CD4-positive, alpha-beta memory T cell (primary cell): ENCODE data around the gene SEMA4D. TPM values are rescaled to one million over a fixed set of nuclear protein-coding genes. Genes with fewer than 3 reads are reported as not detected.
A peak's percentile ranks its signal among the peaks of the same experiment; 100 is the strongest.

Source experiments
- CTCF ChIA-PET: fragments of 350-600 bp; sonication (Branson Sonifier 250); formaldehyde crosslinking; loops from one replicate; lab custom pipeline; 2021; ENCODE audit warnings: inconsistent platforms; ENCODE audit not compliant: partially characterized antibody; lab: Charles Lee
- POLR2A ChIA-PET: fragments of 350-600 bp; sonication (Branson Sonifier 250); formaldehyde crosslinking; loops from one replicate; lab custom pipeline; 2021; ENCODE audit not compliant: partially characterized antibody; lab: Charles Lee
- DNase-seq, 5 donors: peaks; one replicate each; pipeline versions ENCODE4 v3.0.0 to v3.0.0-alpha.2; 2020 to 2022; ENCODE audit warnings: mixed read lengths in 1 of 5
- H3K27ac ChIP-seq: one replicate; pipeline ENCODE4 v1.7.0; 2013; ENCODE audit warnings: low read depth, low read length
- H3K27me3 ChIP-seq: 2 replicates; pipeline ENCODE4 v1.7.0; 2013; ENCODE audit warnings: mild to moderate bottlenecking, low read length, moderate library complexity; ENCODE audit not compliant: insufficient read depth
- H3K36me3 ChIP-seq: 2 replicates; pipeline ENCODE4 v1.7.0; 2013; ENCODE audit warnings: mild to moderate bottlenecking, low read length, moderate library complexity; ENCODE audit not compliant: insufficient read depth
- H3K4me1 ChIP-seq: 2 replicates; pipeline ENCODE4 v1.7.0; 2013; ENCODE audit warnings: mild to moderate bottlenecking, low read length, moderate library complexity; ENCODE audit not compliant: insufficient read depth
- H3K4me3 ChIP-seq, 2 donors: one replicate each; pipeline ENCODE4 v1.7.0; 2013; ENCODE audit warnings: low read length in 2 of 2, mild to moderate bottlenecking in 1 of 2
- H3K9me3 ChIP-seq, 2 donors: one replicate each; pipeline ENCODE4 v1.7.0; 2013; ENCODE audit warnings: low read length in 2 of 2, control low read depth in 1 of 2; ENCODE audit not compliant: control insufficient read depth in 1 of 2
- H3K27ac Mint-ChIP-seq, 7 donors: one replicate each; pipeline ENCODE4 v1.8.0; 2020 to 2021; ENCODE audit warnings: mixed read lengths in 7 of 7, mild to moderate bottlenecking in 6 of 7, inconsistent platforms in 3 of 7, moderate library complexity in 3 of 7
- H3K27me3 Mint-ChIP-seq, 2 donors: one replicate each; pipeline ENCODE4 v1.8.0; 2020 to 2021; ENCODE audit warnings: mixed read lengths in 2 of 2
- H3K36me3 Mint-ChIP-seq, 2 donors: one replicate each; pipeline ENCODE4 v1.8.0; 2020 to 2021; ENCODE audit warnings: mixed read lengths in 2 of 2, inconsistent platforms in 1 of 2, mild to moderate bottlenecking in 1 of 2
- H3K4me1 Mint-ChIP-seq, 4 donors: one replicate each; pipeline ENCODE4 v1.8.0; 2020 to 2021; ENCODE audit warnings: mixed read lengths in 4 of 4, mild to moderate bottlenecking in 1 of 4
- H3K4me3 Mint-ChIP-seq, 8 donors: one replicate each; pipeline ENCODE4 v1.8.0; 2020 to 2021; ENCODE audit warnings: mixed read lengths in 8 of 8, mild to moderate bottlenecking in 7 of 8, moderate library complexity in 6 of 8, inconsistent platforms in 3 of 8
- H3K9me3 Mint-ChIP-seq, 8 donors: one replicate each; pipeline ENCODE4 v1.8.0; 2020 to 2021; ENCODE audit warnings: mixed read lengths in 8 of 8, mild to moderate bottlenecking in 5 of 8, inconsistent platforms in 3 of 8, moderate library complexity in 1 of 8
- intact Hi-C: fragments of 100-400 bp; cut with micrococcal nuclease; formaldehyde crosslinking; loops from one replicate; pipeline ENCODE4 v1.15.1; 2023
- polyA plus RNA-seq, 2 donors: library from polyadenylated mRNA; unstranded; fragments of 300-500 nt; fragmentation: Illumina TruSeq; gene quantifications; one replicate each; pipeline ENCODE4 v1.2.3, GENCODE V29; 2021
- total RNA-seq, 2 experiments: library from RNA; stranded (reverse); gene quantifications; one replicate each; pipeline ENCODE4 v1.2.3, GENCODE V29; 2021

Gene SEMA4D
- total and polyA plus RNA-seq, 4 experiments from 2014 or later = 49.5 to 410 (median 280) TPM

DNA sequence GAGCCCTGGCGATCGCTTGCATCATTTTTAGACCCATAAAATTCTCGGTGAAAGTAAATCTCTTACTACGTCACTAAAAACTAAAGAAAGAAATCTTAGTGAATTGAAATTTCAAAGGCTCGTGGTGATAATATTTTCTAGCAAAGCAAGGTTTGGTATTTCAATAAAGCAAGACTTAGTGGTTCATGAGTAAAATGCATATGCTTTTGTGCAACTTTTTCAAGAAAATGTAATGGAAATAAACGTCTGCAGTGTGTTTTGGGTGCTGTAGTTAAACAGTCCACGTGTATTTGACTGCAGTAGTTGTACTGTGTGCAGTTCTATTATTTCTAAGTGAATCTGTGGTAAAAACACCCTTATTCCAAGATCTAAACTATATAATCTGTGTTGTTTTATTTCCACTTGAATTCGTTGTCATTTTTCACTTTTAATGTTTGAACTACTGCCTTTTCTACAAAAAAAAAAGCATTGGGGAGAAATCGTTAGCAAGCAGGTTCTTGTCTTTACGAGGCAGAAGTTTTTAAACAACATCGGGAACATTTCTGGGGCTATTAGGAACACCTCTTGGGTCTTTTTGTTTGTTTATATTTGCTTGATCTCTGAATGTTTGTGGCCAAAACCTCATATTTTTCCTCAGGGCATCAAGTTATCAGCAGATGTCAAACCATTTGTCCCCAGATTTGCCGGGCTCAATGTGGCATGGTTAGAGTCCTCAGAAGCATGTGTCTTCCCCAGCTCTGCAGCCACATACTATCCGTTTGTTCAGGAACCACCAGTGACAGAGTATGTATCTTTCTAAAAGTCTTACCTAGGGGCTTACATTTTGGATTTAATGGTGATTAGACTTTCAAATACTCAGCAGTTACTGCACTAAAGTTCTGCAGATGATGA is 178.7 kb downstream of the SEMA4D start:
- CTCF ChIA-PET = interaction anchor here (0.6 to 2.1 kb wide), 3 partner anchors 23 to 231 kb away, joined by 3 to 8 read pairs (median 4); no protein-coding TSS in a partner anchor
- H3K4me3 Mint-ChIP-seq = peak overlapping the region; percentile 83 to 94 (median 92)
- intact Hi-C loops = loop anchor here (1.0 to 10.0 kb wide), 4 partner anchors 60 to 230 kb away; no protein-coding TSS in a partner anchor
- Histone ChIP-seq H3K9me3 (no peaks in the 10 kb centered on the region), H3K4me3 (peak overlapping the region; percentile 67 to 76), H3K27me3 (no peaks in the 10 kb centered on the region), H3K27ac (peak overlapping the region; percentile 100), H3K36me3 (peaks cover 3% of the 10 kb centered on the region), H3K4me1 (peaks cover 58% of the 10 kb centered on the region)
- peak overlapping the region; percentile 91 to 99 (median 97) for H3K27ac Mint-ChIP-seq
- H3K9me3 Mint-ChIP-seq = peaks cover 0 to 2% (median 0%) of the 10 kb centered on the region in 8 donors
- no peaks in the 10 kb centered on the region for H3K27me3 Mint-ChIP-seq
- H3K4me1 Mint-ChIP-seq = peaks cover 45 to 78% (median 55%) of the 10 kb centered on the region in 4 donors
- POLR2A ChIA-PET = interaction anchor here (0.9 to 1.6 kb wide), 10 partner anchors 8 to 231 kb away, joined by 3 to 14 read pairs (median 3); partner anchors contain the start of gene CKS2
- DNase-seq = no peak
- H3K36me3 Mint-ChIP-seq = peaks cover 22 to 49% of the 10 kb centered on the region in 2 donors

DNA sequence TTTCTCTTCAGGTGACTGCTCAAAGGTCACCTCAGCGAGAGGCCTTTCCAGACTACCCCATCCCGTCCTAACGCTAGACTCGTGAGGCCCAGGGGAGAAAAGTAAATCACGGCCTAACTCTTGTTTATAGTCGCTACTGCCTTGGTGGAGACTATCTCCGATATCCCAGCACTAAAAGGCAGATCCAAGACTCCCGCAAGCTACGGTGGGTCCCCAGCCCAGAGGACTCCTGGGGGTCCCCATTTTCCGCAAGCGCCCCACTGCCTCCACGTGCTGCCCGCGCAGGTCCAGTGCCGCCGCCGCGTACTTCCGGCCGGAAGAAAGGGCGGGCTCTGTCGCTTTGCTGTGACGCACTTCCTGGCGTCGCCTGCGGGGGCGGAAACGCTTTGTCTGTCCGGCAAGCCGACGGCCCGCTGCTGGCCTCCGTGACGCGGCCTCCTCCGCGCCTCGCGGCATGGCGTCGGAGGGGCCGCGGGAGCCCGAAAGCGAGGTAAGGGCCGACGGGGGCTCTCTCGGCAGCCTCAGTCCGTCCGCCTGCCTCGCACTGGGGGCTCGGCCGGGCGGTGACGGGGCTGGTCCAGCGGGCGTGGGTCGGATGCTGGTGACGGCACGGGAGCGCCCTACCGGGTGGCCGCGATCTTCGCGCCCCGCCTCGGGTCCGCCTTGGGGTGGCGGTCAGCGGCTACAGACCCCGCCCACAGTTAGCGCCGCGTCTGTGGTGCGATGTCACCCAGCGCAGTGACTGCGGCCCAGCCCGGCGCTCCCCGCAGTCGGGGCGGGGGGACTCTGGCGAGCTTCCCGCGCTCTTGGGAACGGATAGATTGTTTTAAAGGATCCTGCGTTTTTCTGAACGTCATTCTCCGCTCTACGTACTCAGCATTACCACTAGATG is 179.5 kb downstream of the SEMA4D start, which contains the start of gene SECISBP2:
TSS of gene SECISBP2 (plus strand) at position 378 of the 892 bp plus-strand sequence. CDS start at position 455, 77 bp downstream.
- Histone ChIP-seq H3K4me1 (peaks cover 55% of the 10 kb centered on the region), H3K27ac (peak within 1 kb of the TSS; percentile 100), H3K9me3 (no peaks in the 10 kb centered on the region), H3K27me3 (no peaks in the 10 kb centered on the region), H3K36me3 (peaks cover 3% of the 10 kb centered on the region), H3K4me3 (peak within 1 kb of the TSS; percentile 67 to 76)
- peaks cover 21 to 46% of the 10 kb centered on the region in 2 donors for H3K36me3 Mint-ChIP-seq
- peak within 1 kb of the TSS; percentile 91 to 99 (median 98) for H3K27ac Mint-ChIP-seq
- ChIA-PET CTCF (interaction anchor here (0.6 to 2.1 kb wide), 4 partner anchors 23 to 232 kb away, joined by 3 to 8 read pairs (median 4); no protein-coding TSS in a partner anchor), POLR2A (interaction anchor here (0.6 to 1.6 kb wide), 11 partner anchors 8 to 378 kb away, joined by 3 to 14 read pairs (median 3); partner anchors contain the start of gene CKS2)
- peaks cover 0 to under 1% of the 10 kb centered on the region in 2 donors for H3K27me3 Mint-ChIP-seq
- DNase-seq = peak; percentile 94 to 97 (median 94)
- intact Hi-C loops = loop anchor here (1.0 to 10.0 kb wide), 6 partner anchors 8 to 287 kb away; partner anchors contain the start of gene GADD45G
- peaks cover 38 to 69% (median 54%) of the 10 kb centered on the region in 4 donors for H3K4me1 Mint-ChIP-seq
- H3K9me3 Mint-ChIP-seq = peaks cover 0 to 2% (median 0%) of the 10 kb centered on the region in 8 donors
- peak within 1 kb of the TSS; percentile 83 to 94 (median 92) for H3K4me3 Mint-ChIP-seq

DNA sequence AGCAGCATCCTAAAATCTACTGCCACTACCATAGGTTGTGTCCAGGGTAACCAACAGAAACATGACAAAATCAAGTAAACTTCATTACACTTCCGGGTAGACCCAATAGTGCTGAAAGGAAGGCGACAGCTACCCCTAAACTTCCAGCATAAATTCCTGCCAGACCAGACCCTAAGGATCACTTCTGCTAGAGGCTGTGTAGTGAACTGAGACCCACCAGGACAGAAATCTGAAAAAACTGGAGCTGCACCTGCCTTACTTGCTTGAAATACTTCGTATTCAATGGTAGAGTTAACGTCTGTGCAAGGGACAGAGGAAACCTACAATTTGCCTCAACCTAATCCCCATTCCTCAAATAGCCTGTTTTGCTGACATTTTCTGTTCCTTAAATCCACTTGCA is 180.6 kb downstream of the SEMA4D start:
- intact Hi-C loops = loop anchor here (5.0 to 10.0 kb wide), 2 partner anchors 100 to 148 kb away; no protein-coding TSS in a partner anchor
- peak overlapping the region; percentile 100 for H3K27ac ChIP-seq
- no peak for DNase-seq
- Mint-ChIP-seq H3K4me1 (peaks cover 32 to 67% (median 52%) of the 10 kb centered on the region in 4 donors), H3K36me3 (peaks cover 19 to 36% of the 10 kb centered on the region in 2 donors), H3K9me3 (no peaks in the 10 kb centered on the region), H3K27ac (peak overlapping the region; percentile 91 to 99 (median 98)), H3K4me3 (peak overlapping the region; percentile 5 to 93 (median 73)), H3K27me3 (peaks cover 0 to 1% of the 10 kb centered on the region in 2 donors)
- CTCF ChIA-PET = no interaction called here
- peaks cover 3% of the 10 kb centered on the region for H3K36me3 ChIP-seq
- H3K9me3 ChIP-seq = no peaks in the 10 kb centered on the region
- no peaks in the 10 kb centered on the region for H3K27me3 ChIP-seq
- H3K4me1 ChIP-seq = peaks cover 56% of the 10 kb centered on the region
- H3K4me3 ChIP-seq = no peak overlapping the region
- POLR2A ChIA-PET = no interaction called here

DNA sequence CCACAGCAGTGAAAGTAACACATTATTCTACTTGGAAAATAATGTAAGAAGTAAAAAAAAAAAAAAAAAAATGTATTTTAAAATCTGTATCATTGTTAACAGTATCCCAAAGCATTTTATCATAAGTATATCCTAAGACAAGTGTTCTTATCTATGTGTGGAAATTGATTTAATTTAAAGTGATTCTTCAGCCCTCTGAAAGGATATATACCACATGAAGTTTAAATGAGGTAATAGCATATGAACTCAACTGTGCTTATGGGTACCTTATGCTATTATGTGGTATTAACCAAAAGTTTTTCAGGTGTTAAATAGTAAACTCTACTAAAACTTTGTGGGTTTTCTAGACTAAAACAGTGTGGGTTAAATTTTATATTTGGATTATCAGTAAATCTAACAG is 182.4 kb downstream of the SEMA4D start:
- Mint-ChIP-seq H3K27ac (no peak overlapping the region), H3K27me3 (peaks cover 1 to 2% of the 10 kb centered on the region in 2 donors), H3K4me1 (peaks cover 25 to 68% (median 46%) of the 10 kb centered on the region in 4 donors), H3K36me3 (peaks cover 7 to 29% of the 10 kb centered on the region in 2 donors), H3K4me3 (no peak overlapping the region), H3K9me3 (peaks cover 0 to 3% (median 0%) of the 10 kb centered on the region in 8 donors)
- no peak overlapping the region for H3K4me3 ChIP-seq
- no peaks in the 10 kb centered on the region for H3K9me3 ChIP-seq
- peaks cover 51% of the 10 kb centered on the region for H3K4me1 ChIP-seq
- no peaks in the 10 kb centered on the region for H3K27me3 ChIP-seq
- H3K36me3 ChIP-seq = peaks cover 3% of the 10 kb centered on the region
- intact Hi-C loops = loop anchor here (5.0 to 10.0 kb wide), 2 partner anchors 102 to 149 kb away; no protein-coding TSS in a partner anchor
- POLR2A ChIA-PET = no interaction called here
- CTCF ChIA-PET = no interaction called here
- DNase-seq = no peak
- H3K27ac ChIP-seq = no peak overlapping the region

DNA sequence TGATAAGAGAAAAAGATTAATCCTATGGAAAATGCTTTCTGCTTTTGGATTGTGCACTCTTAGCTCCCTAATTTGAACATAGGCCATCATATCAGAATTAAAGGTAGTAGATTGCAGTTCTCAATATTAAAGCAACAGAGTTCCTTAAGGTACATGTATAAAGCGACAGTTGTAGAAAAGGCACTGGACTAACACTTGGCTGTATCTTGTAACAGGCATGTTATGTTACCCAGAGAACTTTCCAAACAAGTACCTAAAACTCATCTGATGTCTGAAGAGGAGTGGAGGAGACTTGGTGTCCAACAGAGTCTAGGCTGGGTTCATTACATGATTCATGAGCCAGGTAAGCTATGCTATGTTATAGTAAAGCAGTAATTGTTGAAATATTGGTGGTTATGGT is 183.0 kb downstream of the SEMA4D start:
- H3K36me3 Mint-ChIP-seq = peaks cover 4 to 27% of the 10 kb centered on the region in 2 donors

DNA sequence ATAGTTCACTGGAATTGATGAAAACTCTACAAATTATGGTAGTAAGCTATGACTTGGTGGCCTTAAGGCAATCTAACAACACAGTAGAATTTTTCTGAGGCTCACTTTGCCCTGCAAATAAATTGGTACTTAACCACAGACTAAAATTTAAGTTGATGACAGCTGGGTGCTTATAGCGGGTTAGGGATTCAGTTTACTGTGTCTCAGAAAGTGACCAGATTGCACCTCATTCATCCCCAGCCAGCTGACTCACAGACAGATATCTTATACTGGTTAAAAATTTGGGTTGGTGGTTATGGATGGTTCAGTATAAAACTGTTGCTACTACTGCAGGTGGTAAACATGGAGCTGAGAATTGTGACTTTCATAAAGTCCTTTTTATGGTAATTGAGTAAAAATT is 184.1 kb downstream of the SEMA4D start:
- Histone ChIP-seq H3K9me3 (no peaks in the 10 kb centered on the region), H3K4me1 (peaks cover 45% of the 10 kb centered on the region), H3K27me3 (no peaks in the 10 kb centered on the region), H3K36me3 (no peaks in the 10 kb centered on the region), H3K27ac (no peak overlapping the region), H3K4me3 (no peak overlapping the region)
- intact Hi-C loops = loop anchor here (5.0 to 10.0 kb wide), 2 partner anchors 151 to 927 kb away; partner anchors contain the start of gene SPIN1
- Mint-ChIP-seq H3K27ac (peak overlapping the region in 2 of 7 donors; percentile 6 to 52), H3K9me3 (peaks cover 0 to 3% (median 0%) of the 10 kb centered on the region in 8 donors), H3K4me1 (peaks cover 21 to 60% (median 40%) of the 10 kb centered on the region in 4 donors), H3K4me3 (no peak overlapping the region), H3K27me3 (peaks cover 1 to 2% of the 10 kb centered on the region in 2 donors), H3K36me3 (peaks cover 4 to 19% of the 10 kb centered on the region in 2 donors)
- ChIA-PET CTCF (no interaction called here), POLR2A (no interaction called here)
- DNase-seq = no peak

More for the DNA sequence above, 183.0 kb downstream of the SEMA4D start:
- ChIA-PET POLR2A (no interaction called here), CTCF (no interaction called here)
- Mint-ChIP-seq H3K27ac (peak overlapping the region in 2 of 7 donors; percentile 52 to 57), H3K4me3 (peak overlapping the region in 1 of 8 donors; percentile 10), H3K4me1 (peaks cover 25 to 66% (median 45%) of the 10 kb centered on the region in 4 donors), H3K27me3 (peaks cover 1 to 2% of the 10 kb centered on the region in 2 donors), H3K9me3 (peaks cover 0 to 3% (median 0%) of the 10 kb centered on the region in 8 donors)
- Histone ChIP-seq H3K9me3 (no peaks in the 10 kb centered on the region), H3K4me3 (no peak overlapping the region), H3K27ac (no peak overlapping the region), H3K36me3 (peaks cover 3% of the 10 kb centered on the region), H3K27me3 (no peaks in the 10 kb centered on the region), H3K4me1 (peaks cover 48% of the 10 kb centered on the region)
- DNase-seq = no peak
- intact Hi-C loops = loop anchor here (5.0 to 10.0 kb wide), 3 partner anchors 102 to 928 kb away; partner anchors contain the start of gene SPIN1
